ENCODE data around the gene MORN3.
A peak's percentile ranks its signal among the peaks of the same experiment; 100 is the strongest.

Gene MORN3

DNA sequence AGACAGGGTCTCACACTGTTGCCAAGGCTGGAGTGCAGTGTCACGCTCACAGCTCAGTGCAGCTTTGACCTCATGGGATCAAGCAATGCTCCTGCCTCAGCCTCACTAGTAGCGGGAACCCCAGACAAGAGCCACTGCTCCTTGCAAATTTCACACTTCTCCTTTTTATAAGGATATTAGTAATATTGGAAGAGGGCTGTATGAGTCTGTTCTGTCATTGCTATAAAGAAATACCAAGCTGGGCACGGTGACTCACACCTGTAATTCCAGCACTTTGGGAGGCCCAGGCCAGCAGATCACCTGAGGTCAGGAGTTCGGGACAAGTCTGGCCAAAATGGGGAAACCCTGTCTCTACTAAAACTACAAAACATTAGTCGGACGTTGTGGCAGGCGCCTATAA is 56.0 kb downstream of the MORN3 start:
- Histone ChIP-seq H3K27ac (replicated peaks) (no peak overlapping the region), H3K27me3 (ENCODE audit: insufficient read depth, poor library complexity, severe bottlenecking) (no peaks in the 10 kb centered on the region), H3K4me3 (replicated peaks; ENCODE audit: insufficient read depth, low read length) (no peak overlapping the region)
- TF ChIP-seq, protein P1, sequence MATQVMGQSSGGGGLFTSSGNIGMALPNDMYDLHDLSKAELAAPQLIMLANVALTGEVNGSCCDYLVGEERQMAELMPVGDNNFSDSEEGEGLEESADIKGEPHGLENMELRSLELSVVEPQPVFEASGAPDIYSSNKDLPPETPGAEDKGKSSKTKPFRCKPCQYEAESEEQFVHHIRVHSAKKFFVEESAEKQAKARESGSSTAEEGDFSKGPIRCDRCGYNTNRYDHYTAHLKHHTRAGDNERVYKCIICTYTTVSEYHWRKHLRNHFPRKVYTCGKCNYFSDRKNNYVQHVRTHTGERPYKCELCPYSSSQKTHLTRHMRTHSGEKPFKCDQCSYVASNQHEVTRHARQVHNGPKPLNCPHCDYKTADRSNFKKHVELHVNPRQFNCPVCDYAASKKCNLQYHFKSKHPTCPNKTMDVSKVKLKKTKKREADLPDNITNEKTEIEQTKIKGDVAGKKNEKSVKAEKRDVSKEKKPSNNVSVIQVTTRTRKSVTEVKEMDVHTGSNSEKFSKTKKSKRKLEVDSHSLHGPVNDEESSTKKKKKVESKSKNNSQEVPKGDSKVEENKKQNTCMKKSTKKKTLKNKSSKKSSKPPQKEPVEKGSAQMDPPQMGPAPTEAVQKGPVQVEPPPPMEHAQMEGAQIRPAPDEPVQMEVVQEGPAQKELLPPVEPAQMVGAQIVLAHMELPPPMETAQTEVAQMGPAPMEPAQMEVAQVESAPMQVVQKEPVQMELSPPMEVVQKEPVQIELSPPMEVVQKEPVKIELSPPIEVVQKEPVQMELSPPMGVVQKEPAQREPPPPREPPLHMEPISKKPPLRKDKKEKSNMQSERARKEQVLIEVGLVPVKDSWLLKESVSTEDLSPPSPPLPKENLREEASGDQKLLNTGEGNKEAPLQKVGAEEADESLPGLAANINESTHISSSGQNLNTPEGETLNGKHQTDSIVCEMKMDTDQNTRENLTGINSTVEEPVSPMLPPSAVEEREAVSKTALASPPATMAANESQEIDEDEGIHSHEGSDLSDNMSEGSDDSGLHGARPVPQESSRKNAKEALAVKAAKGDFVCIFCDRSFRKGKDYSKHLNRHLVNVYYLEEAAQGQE (IDR thresholded peaks at IDR 0.05; ENCODE audit: insufficient replicate concordance, low read depth) = no peak
- TF ChIP-seq SPI1 (IDR thresholded peaks at IDR 0.05; ENCODE audit: borderline replicate concordance, low read depth) (peak; percentile 54; the same call in 1 of the 2 replicates), GABPA (IDR thresholded peaks at IDR 0.05; ENCODE audit: low read depth) (no peak)
- DNase-seq (ENCODE audit: low read depth in 1 of 2, low spot score in 1 of 2) = no peak

DNA sequence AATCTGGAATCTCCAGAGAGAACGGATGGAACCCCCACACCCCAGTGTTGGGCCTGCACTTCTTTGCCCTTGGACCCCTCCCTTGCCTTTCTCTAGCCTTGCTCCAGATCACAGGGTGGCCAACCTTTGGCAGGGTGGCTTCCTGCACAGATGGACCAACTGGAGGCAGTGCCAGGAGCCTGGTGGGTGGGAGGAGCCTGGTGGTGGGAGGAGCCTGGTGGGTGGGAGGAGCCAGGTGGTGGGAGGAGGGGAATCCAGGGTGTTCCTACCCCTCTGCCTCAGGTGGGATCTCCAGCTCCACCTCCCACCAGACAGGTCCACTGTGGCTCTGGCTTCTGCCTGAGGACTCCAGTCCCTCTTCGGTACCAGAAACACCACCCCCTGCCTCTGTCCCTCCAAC is 58.1 kb downstream of the MORN3 start:
- TF ChIP-seq, protein P2, sequence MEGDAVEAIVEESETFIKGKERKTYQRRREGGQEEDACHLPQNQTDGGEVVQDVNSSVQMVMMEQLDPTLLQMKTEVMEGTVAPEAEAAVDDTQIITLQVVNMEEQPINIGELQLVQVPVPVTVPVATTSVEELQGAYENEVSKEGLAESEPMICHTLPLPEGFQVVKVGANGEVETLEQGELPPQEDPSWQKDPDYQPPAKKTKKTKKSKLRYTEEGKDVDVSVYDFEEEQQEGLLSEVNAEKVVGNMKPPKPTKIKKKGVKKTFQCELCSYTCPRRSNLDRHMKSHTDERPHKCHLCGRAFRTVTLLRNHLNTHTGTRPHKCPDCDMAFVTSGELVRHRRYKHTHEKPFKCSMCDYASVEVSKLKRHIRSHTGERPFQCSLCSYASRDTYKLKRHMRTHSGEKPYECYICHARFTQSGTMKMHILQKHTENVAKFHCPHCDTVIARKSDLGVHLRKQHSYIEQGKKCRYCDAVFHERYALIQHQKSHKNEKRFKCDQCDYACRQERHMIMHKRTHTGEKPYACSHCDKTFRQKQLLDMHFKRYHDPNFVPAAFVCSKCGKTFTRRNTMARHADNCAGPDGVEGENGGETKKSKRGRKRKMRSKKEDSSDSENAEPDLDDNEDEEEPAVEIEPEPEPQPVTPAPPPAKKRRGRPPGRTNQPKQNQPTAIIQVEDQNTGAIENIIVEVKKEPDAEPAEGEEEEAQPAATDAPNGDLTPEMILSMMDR (IDR thresholded peaks at IDR 0.05; ENCODE audit: insufficient read depth, low read length) = no peak
- no peak for TF ChIP-seq GABPA (IDR thresholded peaks at IDR 0.05; ENCODE audit: low read depth)
- no peak for TF ChIP-seq POLR2AphosphoS5 (IDR thresholded peaks at IDR 0.05; ENCODE audit: low read depth)
- TF ChIP-seq, protein P1 (IDR thresholded peaks at IDR 0.05; ENCODE audit: insufficient replicate concordance, low read depth) = no peak
- no peak for TF ChIP-seq SPI1 (IDR thresholded peaks at IDR 0.05; ENCODE audit: borderline replicate concordance, low read depth)
- Histone ChIP-seq H3K27ac (replicated peaks) (no peak overlapping the region), H3K4me3 (replicated peaks; ENCODE audit: insufficient read depth, low read length) (no peak overlapping the region), H3K27me3 (ENCODE audit: insufficient read depth, poor library complexity, severe bottlenecking) (no peaks in the 10 kb centered on the region)
- DNase-seq (ENCODE audit: low read depth in 1 of 2, low spot score in 1 of 2) = no peak

DNA sequence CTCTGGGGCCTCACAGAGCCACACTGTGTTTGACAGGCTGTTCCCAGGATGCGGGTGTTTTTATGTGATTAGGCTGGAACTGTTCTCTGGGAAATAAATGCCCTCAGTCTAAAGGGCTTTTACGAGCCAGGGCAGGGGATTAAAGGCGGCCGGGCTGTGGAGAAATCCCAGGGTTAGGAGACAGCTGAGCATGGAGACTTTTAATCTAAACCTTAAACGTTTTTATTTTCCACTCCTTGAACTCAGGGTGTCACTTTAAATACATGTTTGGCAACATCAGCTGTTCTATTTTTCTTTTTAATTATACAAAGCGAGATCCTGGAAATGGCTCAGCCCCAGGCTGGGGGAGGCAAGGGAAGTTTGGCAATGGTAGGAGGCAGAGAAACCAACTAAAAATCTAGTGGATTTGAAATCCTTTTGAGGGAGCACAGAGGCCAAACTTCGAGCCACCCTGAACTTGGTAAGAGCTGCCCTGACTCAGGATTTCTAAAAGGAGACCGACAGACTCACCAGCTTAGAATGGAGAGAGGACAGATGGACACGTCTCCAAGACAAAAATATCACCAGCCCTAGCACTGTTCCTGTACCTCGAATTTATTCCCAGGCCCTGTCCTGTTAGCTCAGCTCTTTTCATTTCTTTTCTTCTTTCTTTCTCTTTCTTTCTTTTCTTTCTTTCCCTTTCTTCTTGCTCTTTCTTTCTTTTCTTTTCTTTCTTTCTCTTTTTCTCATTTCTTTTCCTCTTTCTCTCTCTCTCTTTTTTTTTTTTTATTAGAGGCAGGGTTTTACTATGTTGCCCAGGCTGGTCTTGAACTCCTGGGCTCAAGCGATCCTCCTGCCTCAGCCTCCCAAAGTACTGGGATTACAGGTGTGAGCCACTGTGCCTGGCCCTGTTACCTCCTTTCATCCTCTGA is 59.0 kb downstream of the MORN3 start:
- Histone ChIP-seq H3K27ac (replicated peaks) (no peak overlapping the region), H3K27me3 (ENCODE audit: insufficient read depth, poor library complexity, severe bottlenecking) (no peaks in the 10 kb centered on the region), H3K4me3 (replicated peaks; ENCODE audit: insufficient read depth, low read length) (no peak overlapping the region)
- no peak for DNase-seq (ENCODE audit: low read depth in 1 of 2, low spot score in 1 of 2)
- TF ChIP-seq, protein P2 (IDR thresholded peaks at IDR 0.05; ENCODE audit: insufficient read depth, low read length) = no peak

DNA sequence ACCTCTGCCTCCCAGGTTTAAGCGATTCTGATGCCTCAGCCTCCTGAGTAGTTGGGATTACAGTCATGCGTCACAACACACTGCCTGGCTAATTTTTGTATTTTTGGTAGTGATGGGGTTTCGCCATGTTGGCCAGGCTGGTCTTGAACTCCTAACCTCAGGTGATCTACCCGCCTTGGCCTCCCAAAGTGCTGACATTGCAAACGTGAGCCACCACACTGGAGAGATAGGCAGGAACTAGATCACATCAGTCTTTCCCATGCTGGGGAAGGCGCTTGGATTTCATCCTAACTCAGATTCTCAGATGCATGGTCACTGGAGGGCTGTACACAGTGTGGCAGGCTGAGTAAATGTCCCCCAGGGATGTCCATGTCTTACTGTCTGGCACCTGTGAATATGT is 61.2 kb downstream of the MORN3 start:
- H3K27ac ChIP-seq (replicated peaks) = no peak overlapping the region

More for the DNA sequence above, 61.2 kb downstream of the MORN3 start:
- no peak overlapping the region for H3K4me3 ChIP-seq (replicated peaks; ENCODE audit: insufficient read depth, low read length)
- no peaks in the 10 kb centered on the region for H3K27me3 ChIP-seq (ENCODE audit: insufficient read depth, poor library complexity, severe bottlenecking)
- TF ChIP-seq, protein P1 (IDR thresholded peaks at IDR 0.05; ENCODE audit: insufficient replicate concordance, low read depth) = no peak
- no peak for TF ChIP-seq GABPA (IDR thresholded peaks at IDR 0.05; ENCODE audit: low read depth)
- no peak for DNase-seq (ENCODE audit: low read depth in 1 of 2, low spot score in 1 of 2)

Measured in HL-60 (cell line).